HEK293 (cell line): ENCODE measurements around the gene EGFL8.

Source experiments
- GLI4 ChIP-seq: fragments of 450-650 bp; formaldehyde crosslinking; IDR thresholded peaks from 2 replicates; pipeline ENCODE4 v1.5.1; 2016; ENCODE audit warnings: missing biosample characterization, missing genetic modification characterization
- KLF17 ChIP-seq: fragments of 450-650 bp; formaldehyde crosslinking; IDR thresholded peaks from 2 replicates; pipeline ENCODE4 v1.5.1; 2016; ENCODE audit warnings: missing biosample characterization, missing genetic modification characterization
- MZF1 ChIP-seq: fragments of 450-650 bp; formaldehyde crosslinking; IDR thresholded peaks from 2 replicates; pipeline ENCODE4 v1.5.1; 2017; ENCODE audit warnings: missing biosample characterization, missing genetic modification characterization, borderline replicate concordance
- SP2 ChIP-seq: fragments of 450-650 bp; formaldehyde crosslinking; IDR thresholded peaks from 2 replicates; pipeline ENCODE4 v1.5.1; 2016; ENCODE audit warnings: missing biosample characterization, missing genetic modification characterization
- SP3 ChIP-seq: fragments of 450-650 bp; formaldehyde crosslinking; IDR thresholded peaks from 2 replicates; pipeline ENCODE4 v1.5.1; 2016; ENCODE audit warnings: missing biosample characterization, missing genetic modification characterization
- SP7 ChIP-seq: fragments of 450-650 bp; formaldehyde crosslinking; IDR thresholded peaks from 2 replicates; pipeline ENCODE4 v1.5.1; 2016; ENCODE audit warnings: missing biosample characterization, missing genetic modification characterization
- YY1 ChIP-seq: fragments of 450-650 bp; formaldehyde crosslinking; IDR thresholded peaks from 2 replicates; pipeline ENCODE4 v1.5.1; 2018; ENCODE audit warnings: missing biosample characterization, missing genetic modification characterization
- ZBTB21 ChIP-seq: fragments of 450-650 bp; formaldehyde crosslinking; IDR thresholded peaks from 2 replicates; pipeline ENCODE4 v1.5.1; 2017; ENCODE audit warnings: missing biosample characterization, missing genetic modification characterization
- ZBTB48 ChIP-seq: fragments of 450-650 bp; formaldehyde crosslinking; IDR thresholded peaks from 2 replicates; pipeline ENCODE4 v1.5.1; 2016; ENCODE audit warnings: missing biosample characterization, missing genetic modification characterization
- ZBTB7A ChIP-seq: fragments of 450-650 bp; formaldehyde crosslinking; IDR thresholded peaks from 2 replicates; pipeline ENCODE4 v1.5.1; 2016; ENCODE audit warnings: low read depth, missing biosample characterization, missing genetic modification characterization
- ZFP69B ChIP-seq: fragments of 450-650 bp; formaldehyde crosslinking; IDR thresholded peaks from 2 replicates; pipeline ENCODE4 v1.5.1; 2016; ENCODE audit warnings: missing biosample characterization, missing genetic modification characterization
- ZNF10 ChIP-seq: fragments of 450-650 bp; formaldehyde crosslinking; IDR thresholded peaks from 2 replicates; pipeline ENCODE4 v1.5.1; 2017; ENCODE audit warnings: missing biosample characterization, missing genetic modification characterization
- ZNF324 ChIP-seq: fragments of 450-650 bp; formaldehyde crosslinking; IDR thresholded peaks from 2 replicates; pipeline ENCODE4 v1.5.1; 2016; ENCODE audit warnings: missing biosample characterization, missing genetic modification characterization
- ZNF335 ChIP-seq: fragments of 450-650 bp; formaldehyde crosslinking; conservative IDR thresholded peaks from 2 replicates; pipeline ENCODE4 v1.5.1; 2016; ENCODE audit warnings: missing biosample characterization, missing genetic modification characterization
- ZNF341 ChIP-seq: fragments of 450-650 bp; formaldehyde crosslinking; IDR thresholded peaks from 2 replicates; pipeline ENCODE4; 2016; ENCODE audit warnings: low read depth, missing biosample characterization, missing genetic modification characterization
- ZNF423 ChIP-seq: fragments of 450-650 bp; formaldehyde crosslinking; IDR thresholded peaks from 2 replicates; pipeline ENCODE4 v1.5.1; 2016; ENCODE audit warnings: missing biosample characterization, missing genetic modification characterization
- ZNF510 ChIP-seq: fragments of 450-650 bp; formaldehyde crosslinking; IDR thresholded peaks from 2 replicates; pipeline ENCODE4 v1.5.1; 2018; ENCODE audit warnings: mild to moderate bottlenecking, missing genetic modification characterization, missing biosample characterization; ENCODE audit not compliant: insufficient replicate concordance
- ZNF561 ChIP-seq: fragments of 450-650 bp; IDR thresholded peaks from 2 replicates; pipeline ENCODE4 v1.5.1; 2018; ENCODE audit warnings: missing biosample characterization, missing genetic modification characterization, borderline replicate concordance
- ZNF692 ChIP-seq: fragments of 450-650 bp; formaldehyde crosslinking; IDR thresholded peaks from 2 replicates; pipeline ENCODE4 v1.5.1; 2016; ENCODE audit warnings: missing biosample characterization, missing genetic modification characterization
- ZNF707 ChIP-seq: fragments of 450-650 bp; formaldehyde crosslinking; IDR thresholded peaks from 2 replicates; pipeline ENCODE4 v1.5.1; 2016; ENCODE audit warnings: missing biosample characterization, missing genetic modification characterization
- TF ChIP-seq, protein P1 (sequence below): fragments of 450-650 bp; formaldehyde crosslinking; IDR thresholded peaks from 2 replicates; pipeline ENCODE4 v1.5.1; 2016; ENCODE audit warnings: missing biosample characterization, missing genetic modification characterization
- TF ChIP-seq, protein P2 (sequence below): fragments of 450-650 bp; formaldehyde crosslinking; IDR thresholded peaks from 2 replicates; pipeline ENCODE4 v1.5.1; 2016; ENCODE audit warnings: missing biosample characterization, missing genetic modification characterization
- TF ChIP-seq, protein P3 (sequence below): fragments of 450-650 bp; formaldehyde crosslinking; IDR thresholded peaks from 2 replicates; pipeline ENCODE4 v1.5.1; 2016; ENCODE audit warnings: missing biosample characterization, missing genetic modification characterization
- TF ChIP-seq, protein P4 (sequence below): fragments of 450-650 bp; formaldehyde crosslinking; IDR thresholded peaks from 2 replicates; pipeline ENCODE4 v1.5.1; 2017; ENCODE audit warnings: missing biosample characterization, missing genetic modification characterization
- TF ChIP-seq, protein P5 (sequence below): fragments of 450-650 bp; formaldehyde crosslinking; IDR thresholded peaks from 2 replicates; pipeline ENCODE4 v1.5.1; 2016; ENCODE audit warnings: missing biosample characterization, missing genetic modification characterization, borderline replicate concordance

EGFL8 gene

DNA sequence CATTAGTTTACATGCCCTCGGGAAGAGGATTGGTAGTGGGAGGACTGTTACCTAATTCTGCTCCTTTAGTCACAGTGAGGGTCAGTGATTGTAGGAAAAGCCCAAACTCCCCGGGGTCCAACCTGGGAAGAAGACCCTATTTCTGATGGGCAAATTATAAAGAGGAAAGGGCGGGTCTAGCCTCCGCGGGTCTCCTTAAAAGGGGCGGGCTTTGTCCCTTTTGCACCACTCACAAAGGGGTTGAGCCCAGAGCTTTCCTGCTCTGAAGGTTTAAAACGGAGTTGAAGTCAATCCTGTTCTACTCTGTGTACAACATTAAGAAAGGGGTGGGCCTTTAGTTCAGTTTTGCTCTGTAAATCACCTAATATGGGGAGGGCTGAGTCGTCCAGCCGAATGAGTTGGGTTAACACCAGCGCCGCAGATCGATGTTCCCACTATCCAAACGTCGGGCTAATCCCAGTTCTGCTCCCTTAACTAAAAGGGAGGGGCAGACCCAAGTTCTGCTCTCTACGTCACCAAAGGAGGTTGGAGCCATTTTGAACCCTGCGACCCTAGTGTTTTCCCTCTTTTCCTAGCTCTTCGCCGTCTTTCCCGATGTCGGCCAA is 12.9 kb downstream of the EGFL8 start (continued):
- peak; percentile 93 for TF ChIP-seq ZNF335 (tag by site-specific recombination)
- TF ChIP-seq ZNF561 (tag by site-specific recombination): peak; percentile 86
- TF ChIP-seq ZNF341 (tag by site-specific recombination): 0 out of 2 replicates have a peak, but pooled peaks have one; percentile 41
- 0 out of 2 replicates have a peak, but pooled peaks have one; percentile 35 for TF ChIP-seq SP7 (tag by site-specific recombination)
- TF ChIP-seq ZNF707 (tag by site-specific recombination): no peak
- TF ChIP-seq YY1: peak; percentile 77; the same call in 1 of the 2 replicates
- TF ChIP-seq, protein P1, sequence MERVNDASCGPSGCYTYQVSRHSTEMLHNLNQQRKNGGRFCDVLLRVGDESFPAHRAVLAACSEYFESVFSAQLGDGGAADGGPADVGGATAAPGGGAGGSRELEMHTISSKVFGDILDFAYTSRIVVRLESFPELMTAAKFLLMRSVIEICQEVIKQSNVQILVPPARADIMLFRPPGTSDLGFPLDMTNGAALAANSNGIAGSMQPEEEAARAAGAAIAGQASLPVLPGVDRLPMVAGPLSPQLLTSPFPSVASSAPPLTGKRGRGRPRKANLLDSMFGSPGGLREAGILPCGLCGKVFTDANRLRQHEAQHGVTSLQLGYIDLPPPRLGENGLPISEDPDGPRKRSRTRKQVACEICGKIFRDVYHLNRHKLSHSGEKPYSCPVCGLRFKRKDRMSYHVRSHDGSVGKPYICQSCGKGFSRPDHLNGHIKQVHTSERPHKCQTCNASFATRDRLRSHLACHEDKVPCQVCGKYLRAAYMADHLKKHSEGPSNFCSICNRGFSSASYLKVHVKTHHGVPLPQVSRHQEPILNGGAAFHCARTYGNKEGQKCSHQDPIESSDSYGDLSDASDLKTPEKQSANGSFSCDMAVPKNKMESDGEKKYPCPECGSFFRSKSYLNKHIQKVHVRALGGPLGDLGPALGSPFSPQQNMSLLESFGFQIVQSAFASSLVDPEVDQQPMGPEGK (tag by site-specific recombination): peak; percentile 70; the same call in 1 of the 2 replicates
- TF ChIP-seq ZBTB48 (tag by site-specific recombination): peak; percentile 86
- no peak for TF ChIP-seq MZF1
- peak; percentile 51; the same call in 1 of the 2 replicates for TF ChIP-seq SP3 (tag by site-specific recombination)
- TF ChIP-seq KLF17 (tag by site-specific recombination): 0 out of 2 replicates have a peak, but pooled peaks have one; percentile 29
- peak; percentile 91 for TF ChIP-seq ZFP69B (tag by site-specific recombination)
- no peak for TF ChIP-seq GLI4
- peak; percentile 24; the same call in 1 of the 2 replicates for TF ChIP-seq ZBTB7A (tag by site-specific recombination)
- TF ChIP-seq ZNF324 (tag by site-specific recombination): peak; percentile 25; the same call in 1 of the 2 replicates
- TF ChIP-seq, protein P2, sequence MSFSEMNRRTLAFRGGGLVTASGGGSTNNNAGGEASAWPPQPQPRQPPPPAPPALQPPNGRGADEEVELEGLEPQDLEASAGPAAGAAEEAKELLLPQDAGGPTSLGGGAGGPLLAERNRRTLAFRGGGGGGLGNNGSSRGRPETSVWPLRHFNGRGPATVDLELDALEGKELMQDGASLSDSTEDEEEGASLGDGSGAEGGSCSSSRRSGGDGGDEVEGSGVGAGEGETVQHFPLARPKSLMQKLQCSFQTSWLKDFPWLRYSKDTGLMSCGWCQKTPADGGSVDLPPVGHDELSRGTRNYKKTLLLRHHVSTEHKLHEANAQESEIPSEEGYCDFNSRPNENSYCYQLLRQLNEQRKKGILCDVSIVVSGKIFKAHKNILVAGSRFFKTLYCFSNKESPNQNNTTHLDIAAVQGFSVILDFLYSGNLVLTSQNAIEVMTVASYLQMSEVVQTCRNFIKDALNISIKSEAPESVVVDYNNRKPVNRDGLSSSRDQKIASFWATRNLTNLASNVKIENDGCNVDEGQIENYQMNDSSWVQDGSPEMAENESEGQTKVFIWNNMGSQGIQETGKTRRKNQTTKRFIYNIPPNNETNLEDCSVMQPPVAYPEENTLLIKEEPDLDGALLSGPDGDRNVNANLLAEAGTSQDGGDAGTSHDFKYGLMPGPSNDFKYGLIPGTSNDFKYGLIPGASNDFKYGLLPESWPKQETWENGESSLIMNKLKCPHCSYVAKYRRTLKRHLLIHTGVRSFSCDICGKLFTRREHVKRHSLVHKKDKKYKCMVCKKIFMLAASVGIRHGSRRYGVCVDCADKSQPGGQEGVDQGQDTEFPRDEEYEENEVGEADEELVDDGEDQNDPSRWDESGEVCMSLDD (tag by site-specific recombination): peak; percentile 58; the same call in 1 of the 2 replicates
- TF ChIP-seq, protein P3, sequence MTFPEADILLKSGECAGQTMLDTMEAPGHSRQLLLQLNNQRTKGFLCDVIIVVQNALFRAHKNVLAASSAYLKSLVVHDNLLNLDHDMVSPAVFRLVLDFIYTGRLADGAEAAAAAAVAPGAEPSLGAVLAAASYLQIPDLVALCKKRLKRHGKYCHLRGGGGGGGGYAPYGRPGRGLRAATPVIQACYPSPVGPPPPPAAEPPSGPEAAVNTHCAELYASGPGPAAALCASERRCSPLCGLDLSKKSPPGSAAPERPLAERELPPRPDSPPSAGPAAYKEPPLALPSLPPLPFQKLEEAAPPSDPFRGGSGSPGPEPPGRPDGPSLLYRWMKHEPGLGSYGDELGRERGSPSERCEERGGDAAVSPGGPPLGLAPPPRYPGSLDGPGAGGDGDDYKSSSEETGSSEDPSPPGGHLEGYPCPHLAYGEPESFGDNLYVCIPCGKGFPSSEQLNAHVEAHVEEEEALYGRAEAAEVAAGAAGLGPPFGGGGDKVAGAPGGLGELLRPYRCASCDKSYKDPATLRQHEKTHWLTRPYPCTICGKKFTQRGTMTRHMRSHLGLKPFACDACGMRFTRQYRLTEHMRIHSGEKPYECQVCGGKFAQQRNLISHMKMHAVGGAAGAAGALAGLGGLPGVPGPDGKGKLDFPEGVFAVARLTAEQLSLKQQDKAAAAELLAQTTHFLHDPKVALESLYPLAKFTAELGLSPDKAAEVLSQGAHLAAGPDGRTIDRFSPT: no peak
- TF ChIP-seq ZNF692 (tag by site-specific recombination): peak; percentile 95
- TF ChIP-seq, protein P4, sequence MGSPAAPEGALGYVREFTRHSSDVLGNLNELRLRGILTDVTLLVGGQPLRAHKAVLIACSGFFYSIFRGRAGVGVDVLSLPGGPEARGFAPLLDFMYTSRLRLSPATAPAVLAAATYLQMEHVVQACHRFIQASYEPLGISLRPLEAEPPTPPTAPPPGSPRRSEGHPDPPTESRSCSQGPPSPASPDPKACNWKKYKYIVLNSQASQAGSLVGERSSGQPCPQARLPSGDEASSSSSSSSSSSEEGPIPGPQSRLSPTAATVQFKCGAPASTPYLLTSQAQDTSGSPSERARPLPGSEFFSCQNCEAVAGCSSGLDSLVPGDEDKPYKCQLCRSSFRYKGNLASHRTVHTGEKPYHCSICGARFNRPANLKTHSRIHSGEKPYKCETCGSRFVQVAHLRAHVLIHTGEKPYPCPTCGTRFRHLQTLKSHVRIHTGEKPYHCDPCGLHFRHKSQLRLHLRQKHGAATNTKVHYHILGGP (tag by site-specific recombination): no peak
- TF ChIP-seq SP2: peak; percentile 3
- TF ChIP-seq ZNF423 (tag by site-specific recombination): no peak
- peak; percentile 32; the same call in 1 of the 2 replicates for TF ChIP-seq ZBTB21 (tag by site-specific recombination)
- TF ChIP-seq, protein P5, sequence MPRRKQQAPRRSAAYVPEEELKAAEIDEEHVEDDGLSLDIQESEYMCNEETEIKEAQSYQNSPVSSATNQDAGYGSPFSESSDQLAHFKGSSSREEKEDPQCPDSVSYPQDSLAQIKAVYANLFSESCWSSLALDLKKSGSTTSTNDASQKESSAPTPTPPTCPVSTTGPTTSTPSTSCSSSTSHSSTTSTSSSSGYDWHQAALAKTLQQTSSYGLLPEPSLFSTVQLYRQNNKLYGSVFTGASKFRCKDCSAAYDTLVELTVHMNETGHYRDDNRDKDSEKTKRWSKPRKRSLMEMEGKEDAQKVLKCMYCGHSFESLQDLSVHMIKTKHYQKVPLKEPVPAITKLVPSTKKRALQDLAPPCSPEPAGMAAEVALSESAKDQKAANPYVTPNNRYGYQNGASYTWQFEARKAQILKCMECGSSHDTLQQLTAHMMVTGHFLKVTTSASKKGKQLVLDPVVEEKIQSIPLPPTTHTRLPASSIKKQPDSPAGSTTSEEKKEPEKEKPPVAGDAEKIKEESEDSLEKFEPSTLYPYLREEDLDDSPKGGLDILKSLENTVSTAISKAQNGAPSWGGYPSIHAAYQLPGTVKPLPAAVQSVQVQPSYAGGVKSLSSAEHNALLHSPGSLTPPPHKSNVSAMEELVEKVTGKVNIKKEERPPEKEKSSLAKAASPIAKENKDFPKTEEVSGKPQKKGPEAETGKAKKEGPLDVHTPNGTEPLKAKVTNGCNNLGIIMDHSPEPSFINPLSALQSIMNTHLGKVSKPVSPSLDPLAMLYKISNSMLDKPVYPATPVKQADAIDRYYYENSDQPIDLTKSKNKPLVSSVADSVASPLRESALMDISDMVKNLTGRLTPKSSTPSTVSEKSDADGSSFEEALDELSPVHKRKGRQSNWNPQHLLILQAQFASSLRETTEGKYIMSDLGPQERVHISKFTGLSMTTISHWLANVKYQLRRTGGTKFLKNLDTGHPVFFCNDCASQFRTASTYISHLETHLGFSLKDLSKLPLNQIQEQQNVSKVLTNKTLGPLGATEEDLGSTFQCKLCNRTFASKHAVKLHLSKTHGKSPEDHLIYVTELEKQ (tag by site-specific recombination): no peak
- TF ChIP-seq ZNF510: no peak
- 0 out of 2 replicates have a peak, but pooled peaks have one; percentile 47 for TF ChIP-seq ZNF10 (tag by site-specific recombination)
